ENCODE results near the gene ANKRD22.

The ANKRD22 gene

DNA sequence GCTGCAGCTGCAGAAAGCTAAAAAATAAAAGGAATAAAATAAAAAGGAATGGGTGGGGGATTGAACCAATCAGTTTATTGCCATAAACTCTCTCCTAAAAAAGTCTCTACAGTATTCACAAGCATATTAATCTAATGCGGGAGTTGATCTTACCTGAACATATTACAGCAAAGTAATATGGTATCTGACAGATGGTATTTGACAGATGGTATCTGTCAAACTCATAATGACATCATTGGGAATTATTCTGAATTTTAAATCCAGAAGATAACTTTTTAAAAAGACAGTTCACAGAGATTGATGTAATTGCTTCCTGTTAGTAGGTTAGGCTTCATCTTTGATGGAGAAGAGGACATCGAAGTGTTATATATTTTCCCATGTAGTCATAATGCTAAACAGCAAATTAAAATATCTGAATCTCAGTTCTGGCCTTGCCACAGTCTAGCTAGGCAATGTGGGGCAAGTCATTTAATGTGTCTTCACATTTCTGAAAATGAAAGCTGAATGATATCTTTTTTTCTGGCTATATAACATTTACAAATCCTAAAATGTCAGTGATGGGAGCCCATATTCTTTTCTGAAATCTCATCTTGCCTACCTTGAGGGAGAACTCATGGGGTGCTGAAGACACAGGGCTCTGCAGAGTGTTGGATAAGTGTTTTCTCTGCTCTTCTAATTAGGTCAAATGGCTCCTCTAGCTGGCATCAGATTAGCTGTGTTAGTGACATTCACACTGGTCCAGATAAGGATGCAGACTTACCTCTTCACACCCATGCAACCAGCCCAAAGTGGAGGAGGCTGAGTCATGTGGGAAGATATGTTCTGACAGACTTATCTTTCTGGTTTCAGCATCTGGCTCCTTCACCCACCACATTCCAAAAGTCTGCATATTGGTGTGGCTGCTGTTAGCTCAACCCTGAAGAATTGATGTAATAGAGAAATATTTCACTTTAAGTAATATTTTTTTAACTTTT, 51.2 kb downstream of the ANKRD22 start:
- TF ChIP-seq JUND (IDR thresholded peaks at IDR 0.05; ENCODE audit: low read depth): no peak
- in situ Hi-C loops (cut with HindIII; ENCODE audit: low pct_unique_long_range_greater_than_20kb, low sequenced_read_pairs): no loop called here
- no peak for DNase-seq (ENCODE audit: low read depth in 1 of 2, low spot score in 1 of 2)

- TF ChIP-seq JUND (IDR thresholded peaks at IDR 0.05; ENCODE audit: low read depth): no peak
- in situ Hi-C loops (cut with HindIII; ENCODE audit: low pct_unique_long_range_greater_than_20kb, low sequenced_read_pairs): no loop called here
- DNase-seq (ENCODE audit: low read depth in 1 of 2, low spot score in 1 of 2): no peak
Observed at GRCh38 chr10:88794731-88795130, 56.9 kb downstream of the ANKRD22 start.

GRCh38 chr10:88793712-88794299, 57.8 kb downstream of the ANKRD22 start:
- TF ChIP-seq JUND (IDR thresholded peaks at IDR 0.05; ENCODE audit: low read depth): no peak
- no peak for DNase-seq (ENCODE audit: low read depth in 1 of 2, low spot score in 1 of 2)
- in situ Hi-C loops (cut with HindIII; ENCODE audit: low pct_unique_long_range_greater_than_20kb, low sequenced_read_pairs): no loop called here

- in situ Hi-C loops (cut with HindIII; ENCODE audit: low pct_unique_long_range_greater_than_20kb, low sequenced_read_pairs): no loop called here
- TF ChIP-seq JUND (IDR thresholded peaks at IDR 0.05; ENCODE audit: low read depth): no peak
- DNase-seq (ENCODE audit: low read depth in 1 of 2, low spot score in 1 of 2): no peak
Observed at GRCh38 chr10:88792661-88793060, 59.0 kb downstream of the ANKRD22 start.

- peak; percentile 37 to 75 for DNase-seq (ENCODE audit: low read depth in 1 of 2, low spot score in 1 of 2)
- in situ Hi-C loops (cut with HindIII; ENCODE audit: low pct_unique_long_range_greater_than_20kb, low sequenced_read_pairs): no loop called here
- no peak for TF ChIP-seq JUND (IDR thresholded peaks at IDR 0.05; ENCODE audit: low read depth)
Observed at GRCh38 chr10:88791924-88792323, 59.7 kb downstream of the ANKRD22 start.

- no peak for TF ChIP-seq JUND (IDR thresholded peaks at IDR 0.05; ENCODE audit: low read depth)
- DNase-seq (ENCODE audit: low read depth in 1 of 2, low spot score in 1 of 2): no peak
- in situ Hi-C loops (cut with HindIII; ENCODE audit: low pct_unique_long_range_greater_than_20kb, low sequenced_read_pairs): no loop called here
Observed at GRCh38 chr10:88788924-88789323, 62.7 kb downstream of the ANKRD22 start.

DNA sequence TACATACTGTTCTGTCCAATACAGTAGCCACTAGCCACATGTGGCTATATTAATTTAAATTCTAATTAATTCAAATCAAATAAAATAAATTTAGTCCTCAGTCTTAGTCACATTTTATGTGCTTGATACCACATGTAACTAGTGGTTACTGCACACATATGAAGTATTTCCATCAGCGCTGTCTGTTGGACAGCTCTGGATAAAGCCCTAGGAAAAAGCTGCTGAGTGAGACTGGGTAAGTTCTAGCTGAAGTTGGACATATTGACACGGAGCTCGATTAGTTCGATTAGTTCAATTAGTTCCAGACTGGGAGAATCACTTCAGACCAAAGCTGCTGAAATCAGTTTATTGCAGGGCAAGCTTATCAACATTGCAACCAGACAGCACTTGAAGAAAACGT, 64.2 kb downstream of the ANKRD22 start:
- no peak for DNase-seq (ENCODE audit: low read depth in 1 of 2, low spot score in 1 of 2)
- in situ Hi-C loops (cut with HindIII; ENCODE audit: low pct_unique_long_range_greater_than_20kb, low sequenced_read_pairs): no loop called here
- no peak for TF ChIP-seq JUND (IDR thresholded peaks at IDR 0.05; ENCODE audit: low read depth)

GRCh38 chr10:88786032-88786770, 65.4 kb downstream of the ANKRD22 start:
- 0 out of 2 replicates have a peak, but pooled peaks have one; percentile 22 for TF ChIP-seq JUND (IDR thresholded peaks at IDR 0.05; ENCODE audit: low read depth)
- in situ Hi-C loops (cut with HindIII; ENCODE audit: low pct_unique_long_range_greater_than_20kb, low sequenced_read_pairs): no loop called here
- DNase-seq (ENCODE audit: low read depth in 1 of 2, low spot score in 1 of 2): peak in 1 of 2 experiments; percentile 50

DNA sequence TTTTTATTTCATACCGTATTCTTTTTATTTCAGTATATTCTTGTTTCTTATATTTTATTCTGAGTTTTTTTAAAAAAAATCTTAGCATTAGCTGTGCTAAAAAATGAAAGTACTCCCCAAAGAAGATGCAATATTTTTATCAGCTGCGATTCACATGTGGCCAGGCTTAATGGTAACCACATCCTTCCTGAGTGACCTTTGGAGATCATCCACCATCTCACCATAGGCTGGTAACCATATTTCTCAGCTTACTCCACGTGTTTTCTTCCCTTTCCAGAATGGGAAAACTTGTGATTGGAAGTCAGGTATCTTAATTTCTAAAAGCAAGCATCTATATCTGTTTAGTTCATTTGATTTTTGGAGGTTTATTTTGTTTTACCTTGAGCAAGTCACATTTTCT, 67.9 kb downstream of the ANKRD22 start:
- no peak for TF ChIP-seq JUND (IDR thresholded peaks at IDR 0.05; ENCODE audit: low read depth)
- no peak for DNase-seq (ENCODE audit: low read depth in 1 of 2, low spot score in 1 of 2)
- in situ Hi-C loops (cut with HindIII; ENCODE audit: low pct_unique_long_range_greater_than_20kb, low sequenced_read_pairs): no loop called here

GRCh38 chr10:88782222-88782621, 69.4 kb downstream of the ANKRD22 start:
- in situ Hi-C loops (cut with HindIII; ENCODE audit: low pct_unique_long_range_greater_than_20kb, low sequenced_read_pairs): no loop called here
- TF ChIP-seq JUND (IDR thresholded peaks at IDR 0.05; ENCODE audit: low read depth): no peak
- no peak for DNase-seq (ENCODE audit: low read depth in 1 of 2, low spot score in 1 of 2)

DNA sequence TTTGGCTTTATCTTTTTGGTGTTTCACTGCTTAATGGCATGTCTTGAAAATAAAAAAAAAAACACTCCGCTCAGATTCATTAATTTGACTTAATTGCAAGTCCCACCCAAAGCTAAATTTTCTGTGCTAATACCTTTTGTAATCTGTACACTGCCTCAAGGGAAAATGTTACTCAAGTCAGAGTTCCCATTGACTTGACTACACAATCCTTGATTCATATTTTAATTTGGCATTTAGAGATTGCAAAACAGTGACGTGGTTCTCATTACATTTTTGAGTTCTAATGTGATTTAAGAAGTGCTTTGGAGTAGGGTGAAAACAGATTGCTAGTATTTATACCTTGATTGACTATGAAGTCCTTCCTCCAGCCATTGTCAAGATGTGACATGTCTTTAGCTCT, 70.4 kb downstream of the ANKRD22 start:
- no peak for TF ChIP-seq JUND (IDR thresholded peaks at IDR 0.05; ENCODE audit: low read depth)
- no peak for DNase-seq (ENCODE audit: low read depth in 1 of 2, low spot score in 1 of 2)
- in situ Hi-C loops (cut with HindIII; ENCODE audit: low pct_unique_long_range_greater_than_20kb, low sequenced_read_pairs): no loop called here
